Tibial nerve (tissue), 4 donors: Measurements from ENCODE around the gene AGPS.

Source experiments
- EP300 ChIP-seq, 2 donors: sonication (generic); formaldehyde crosslinking; IDR thresholded peaks; one replicate each; pipeline ENCODE4 v1.6.1; 2017; ENCODE audit warnings: antibody characterized with exemption in 2 of 2, mild to moderate bottlenecking in 1 of 2
- TF ChIP-seq, protein P1 (sequence below), 5 experiments: fragments of 200-600 bp in 3 of 5; fragments of 450-650 bp in 2 of 5; sonication (generic) in 3 of 5; IDR thresholded peaks; one replicate each; pipeline ENCODE4 v1.5.1; 2016 to 2019; ENCODE audit warnings: antibody characterized with exemption in 5 of 5, mild to moderate bottlenecking in 3 of 5, moderate library complexity in 2 of 5

DNA sequence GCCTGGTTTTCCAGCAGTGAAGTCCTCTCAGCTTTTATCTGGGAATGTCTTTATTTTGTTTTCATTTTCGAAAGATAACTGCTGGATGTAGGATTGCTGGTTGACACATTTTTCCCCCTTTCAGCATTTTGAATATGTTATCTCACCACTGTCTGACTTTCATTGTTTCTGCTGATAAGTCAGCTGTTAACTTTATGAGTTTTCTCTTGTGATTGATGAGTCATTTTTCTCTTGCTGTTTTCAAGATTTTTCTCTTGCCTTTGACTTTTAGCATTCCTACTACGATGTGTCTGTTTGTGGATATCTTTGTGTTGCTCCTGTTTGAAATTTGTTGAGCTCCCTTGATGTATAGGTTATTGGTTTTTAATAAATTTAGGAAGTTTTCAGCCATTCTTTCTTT, 85.5 kb downstream of the AGPS start:
- TF ChIP-seq, protein P1, sequence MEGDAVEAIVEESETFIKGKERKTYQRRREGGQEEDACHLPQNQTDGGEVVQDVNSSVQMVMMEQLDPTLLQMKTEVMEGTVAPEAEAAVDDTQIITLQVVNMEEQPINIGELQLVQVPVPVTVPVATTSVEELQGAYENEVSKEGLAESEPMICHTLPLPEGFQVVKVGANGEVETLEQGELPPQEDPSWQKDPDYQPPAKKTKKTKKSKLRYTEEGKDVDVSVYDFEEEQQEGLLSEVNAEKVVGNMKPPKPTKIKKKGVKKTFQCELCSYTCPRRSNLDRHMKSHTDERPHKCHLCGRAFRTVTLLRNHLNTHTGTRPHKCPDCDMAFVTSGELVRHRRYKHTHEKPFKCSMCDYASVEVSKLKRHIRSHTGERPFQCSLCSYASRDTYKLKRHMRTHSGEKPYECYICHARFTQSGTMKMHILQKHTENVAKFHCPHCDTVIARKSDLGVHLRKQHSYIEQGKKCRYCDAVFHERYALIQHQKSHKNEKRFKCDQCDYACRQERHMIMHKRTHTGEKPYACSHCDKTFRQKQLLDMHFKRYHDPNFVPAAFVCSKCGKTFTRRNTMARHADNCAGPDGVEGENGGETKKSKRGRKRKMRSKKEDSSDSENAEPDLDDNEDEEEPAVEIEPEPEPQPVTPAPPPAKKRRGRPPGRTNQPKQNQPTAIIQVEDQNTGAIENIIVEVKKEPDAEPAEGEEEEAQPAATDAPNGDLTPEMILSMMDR (IDR thresholded peaks at IDR 0.05) = no peak
- no peak for TF ChIP-seq EP300 (IDR thresholded peaks at IDR 0.05)
